HCT116 (cell line): ENCODE data around the gene HTN3.

Experiments used
- ATF3 ChIP-seq: IDR thresholded peaks from 2 replicates; pipeline ENCODE4 v1.6.1; 2012
- CBX3 ChIP-seq: IDR thresholded peaks from 2 replicates; pipeline ENCODE4 v1.6.1; 2012; ENCODE audit warnings: low read depth
- CTCF ChIP-seq, 3 experiments: fragments of 200-600 bp in 1 of 3; sonication (generic) in 1 of 3; IDR thresholded peaks in 2 of 3; conservative IDR thresholded peaks in 1 of 3; 2 replicates each; pipeline ENCODE4 v1.5.1; 2012 to 2017; ENCODE audit warnings: low read depth in 2 of 3, low read length in 2 of 3, antibody characterized with exemption in 1 of 3, borderline replicate concordance in 1 of 3, control low read depth in 1 of 3, mild to moderate bottlenecking in 1 of 3, mixed read lengths in 1 of 3, mixed run types in 1 of 3, moderate library complexity in 1 of 3; ENCODE audit not compliant: insufficient read depth in 1 of 3
- EZH2 ChIP-seq: fragments of 200-600 bp; sonication (generic); IDR thresholded peaks from 2 replicates; pipeline ENCODE4 v1.6.1; 2017; ENCODE audit warnings: antibody characterized with exemption, mixed run types
- EZH2phosphoT487 ChIP-seq: fragments of 200-600 bp; IDR thresholded peaks from 2 replicates; pipeline ENCODE4 v1.6.1; 2018; ENCODE audit warnings: antibody characterized with exemption, borderline replicate concordance
- FOSL1 ChIP-seq: IDR thresholded peaks from 2 replicates; pipeline ENCODE4 v1.6.1; 2012; ENCODE audit warnings: low read depth
- MAX ChIP-seq: IDR thresholded peaks from 2 replicates; pipeline ENCODE4 v1.6.1; 2012
- POLR2A ChIP-seq: IDR thresholded peaks from 2 replicates; pipeline ENCODE4 v1.7.0; 2011; ENCODE audit warnings: borderline replicate concordance; ENCODE audit not compliant: insufficient read depth, insufficient read length; ENCODE audit errors: extremely low read depth
- POLR2AphosphoS5 ChIP-seq: IDR thresholded peaks from 2 replicates; pipeline ENCODE4 v1.6.1; 2011; ENCODE audit warnings: mild to moderate bottlenecking, low read depth, low read length, moderate library complexity
- RAD21 ChIP-seq: IDR thresholded peaks from 2 replicates; pipeline ENCODE4 v1.6.1; 2012; ENCODE audit warnings: low read depth, mild to moderate bottlenecking
- REST ChIP-seq: IDR thresholded peaks from 2 replicates; pipeline ENCODE4 v1.6.1; 2012; ENCODE audit warnings: low read depth
- SIN3A ChIP-seq: IDR thresholded peaks from 2 replicates; pipeline ENCODE4 v1.6.1; 2012; ENCODE audit warnings: low read depth
- SP1 ChIP-seq: IDR thresholded peaks from 2 replicates; pipeline ENCODE4 v1.6.1; 2012; ENCODE audit warnings: low read depth
- ZFX ChIP-seq: fragments of 450-650 bp; IDR thresholded peaks from 2 replicates; pipeline ENCODE4 v1.6.1; 2017

- TF ChIP-seq CTCF (IDR thresholded peaks at IDR 0.05 in 2 of 3, conservative IDR thresholded peaks at IDR 0.05 in 1 of 3; ENCODE audit: borderline replicate concordance in 1 of 3, insufficient read depth in 1 of 3, low read depth in 2 of 3, low read length in 2 of 3) (no peak), POLR2AphosphoS5 (no peak), ZFX (no peak), ATF3 (no peak), CBX3 (no peak), POLR2A (no peak), RAD21 (no peak), REST (no peak), MAX (no peak), FOSL1 (no peak), EZH2 (no peak), SIN3A (no peak), EZH2phosphoT487 (no peak), SP1 (no peak)
Observed at GRCh38 chr4:69995526-69996016, 32.7 kb upstream of the HTN3 start, which contains the start of gene STATH.
